MM.1S (cell line): Measurements from ENCODE around the gene PMAIP1.

Experiments used
- DNase-seq: peaks from one replicate; pipeline ENCODE4 v3.0.0-alpha.2; 2015
- H2AFZ ChIP-seq: fragments of 300-600 bp; sonication (generic); 2 replicates; pipeline ENCODE4 v1.6.0; 2016; ENCODE audit warnings: antibody characterized with exemption, low read length
- H3F3A ChIP-seq: fragments of 300-600 bp; sonication (generic); 2 replicates; pipeline ENCODE4 v1.6.1; 2016; ENCODE audit warnings: mild to moderate bottlenecking, antibody characterized with exemption, low read length, moderate library complexity, mixed read lengths; ENCODE audit not compliant: insufficient read depth
- H3K27ac ChIP-seq: fragments of 300-600 bp; sonication (generic); 2 replicates; pipeline ENCODE4 v1.5.1; 2016; ENCODE audit warnings: mild to moderate bottlenecking, low read length
- H3K27me3 ChIP-seq: fragments of 300-600 bp; sonication (generic); replicated peaks from 2 replicates; pipeline ENCODE4 v1.6.0; 2016; ENCODE audit warnings: low read length; ENCODE audit not compliant: insufficient read depth
- H3K36me3 ChIP-seq: fragments of 300-600 bp; sonication (generic); replicated peaks from 2 replicates; pipeline ENCODE4 v1.6.1; 2016; ENCODE audit warnings: mild to moderate bottlenecking, low read length, mixed read lengths; ENCODE audit not compliant: insufficient read depth
- H3K4me1 ChIP-seq: fragments of 300-600 bp; sonication (generic); 2 replicates; pipeline ENCODE4 v1.6.1; 2016; ENCODE audit warnings: low read length, mixed read lengths
- H3K4me2 ChIP-seq: fragments of 300-600 bp; sonication (generic); 2 replicates; pipeline ENCODE4 v1.6.0; 2016; ENCODE audit warnings: low read depth, low read length
- H3K4me3 ChIP-seq: fragments of 300-600 bp; sonication (generic); 2 replicates; pipeline ENCODE4 v1.5.1; 2016; ENCODE audit warnings: low read length, mixed read lengths
- H3K79me2 ChIP-seq: fragments of 300-600 bp; sonication (generic); 2 replicates; pipeline ENCODE4 v1.6.1; 2016; ENCODE audit warnings: mixed run types, low read length, mixed read lengths
- H3K9ac ChIP-seq: fragments of 300-600 bp; sonication (generic); 2 replicates; pipeline ENCODE4 v1.6.1; 2016; ENCODE audit warnings: low read length, mixed read lengths
- H3K9me2 ChIP-seq: fragments of 300-600 bp; sonication (generic); replicated peaks from 2 replicates; pipeline ENCODE4 v1.6.1; 2016; ENCODE audit warnings: mild to moderate bottlenecking, low read length, mixed read lengths; ENCODE audit not compliant: insufficient read depth
- H3K9me3 ChIP-seq: fragments of 300-600 bp; sonication (generic); replicated peaks from 2 replicates; pipeline ENCODE4 v1.6.1; 2016; ENCODE audit warnings: mild to moderate bottlenecking, low read length, mixed read lengths; ENCODE audit not compliant: insufficient read depth
- H4K20me1 ChIP-seq: fragments of 300-600 bp; sonication (generic); 2 replicates; pipeline ENCODE4 v1.6.1; 2016; ENCODE audit warnings: mild to moderate bottlenecking, low read length, moderate library complexity, mixed read lengths; ENCODE audit not compliant: insufficient read depth
- CTCF ChIP-seq: fragments of 300-600 bp; sonication (generic); IDR thresholded peaks from 2 replicates; pipeline ENCODE4 v1.5.1; 2016; ENCODE audit warnings: antibody characterized with exemption, low read length, mixed read lengths
- EZH2 ChIP-seq: fragments of 300-600 bp; sonication (generic); optimal IDR thresholded peaks from 2 replicates; pipeline ENCODE3; 2017; ENCODE audit warnings: low read depth, mild to moderate bottlenecking, antibody characterized with exemption, low read length, mixed read lengths
- EZH2phosphoT487 ChIP-seq: fragments of 300-600 bp; sonication (generic); IDR thresholded peaks from 2 replicates; pipeline ENCODE4 v1.6.1; 2018; ENCODE audit warnings: antibody characterized with exemption, low read length

The PMAIP1 gene

DNA sequence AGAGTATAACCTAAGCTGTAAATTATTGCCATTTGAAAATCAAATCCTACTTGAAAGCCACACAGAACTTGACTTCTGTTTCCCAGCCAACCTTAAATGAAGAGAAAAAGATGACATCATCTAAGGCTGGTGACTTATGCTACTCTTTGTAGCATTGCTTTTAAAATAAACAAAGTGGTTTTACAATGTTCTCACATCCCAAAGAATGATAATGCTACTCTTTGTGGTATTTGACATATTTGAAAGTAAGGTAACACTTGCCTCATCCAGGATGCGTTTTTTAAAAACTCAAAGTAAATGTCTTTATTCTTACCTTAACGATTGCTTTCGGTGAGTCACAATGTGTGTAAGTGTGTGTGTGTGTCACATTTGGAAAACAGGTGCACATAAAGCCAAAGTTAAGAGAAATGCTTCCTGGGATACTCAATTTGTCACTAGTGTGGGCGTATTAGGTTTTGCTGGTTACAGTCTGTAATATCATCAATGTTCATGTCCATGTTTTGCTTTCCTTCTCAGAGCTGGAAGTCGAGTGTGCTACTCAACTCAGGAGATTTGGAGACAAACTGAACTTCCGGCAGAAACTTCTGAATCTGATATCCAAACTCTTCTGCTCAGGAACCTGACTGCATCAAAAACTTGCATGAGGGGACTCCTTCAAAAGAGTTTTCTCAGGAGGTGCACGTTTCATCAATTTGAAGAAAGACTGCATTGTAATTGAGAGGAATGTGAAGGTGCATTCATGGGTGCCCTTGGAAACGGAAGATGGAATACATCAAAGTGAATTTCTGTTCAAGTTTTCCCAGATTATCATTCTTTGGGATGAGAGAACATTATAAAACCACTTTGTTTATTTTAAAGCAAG, 2.6 kb downstream of the PMAIP1 start:
- no peaks in the 10 kb centered on the region; the same call in 1 of the 2 replicates for H3K79me2 ChIP-seq
- H3K4me2 ChIP-seq = no peak overlapping the region
- H3K9ac ChIP-seq = no peak overlapping the region
- H3K9me3 ChIP-seq = no peaks in the 10 kb centered on the region
- no peak overlapping the region for H3K27ac ChIP-seq
- TF ChIP-seq CTCF = no peak
- no peak for TF ChIP-seq EZH2phosphoT487
- no peak for TF ChIP-seq EZH2
- no peaks in the 10 kb centered on the region for H3K27me3 ChIP-seq
- no peak for DNase-seq
- H2AFZ ChIP-seq = no peak overlapping the region
- H3K4me3 ChIP-seq = no peak overlapping the region
- no peaks in the 10 kb centered on the region for H3F3A ChIP-seq
- H3K36me3 ChIP-seq = no peaks in the 10 kb centered on the region
- H3K4me1 ChIP-seq = 0 out of 2 replicates have a peak, but pooled peaks cover 5% of the 10 kb centered on the region
- no peaks in the 10 kb centered on the region for H3K9me2 ChIP-seq
- H4K20me1 ChIP-seq = no peaks in the 10 kb centered on the region

- no peak for TF ChIP-seq CTCF
- no peak for TF ChIP-seq EZH2phosphoT487
- no peak for TF ChIP-seq EZH2
- Histone ChIP-seq H3K9me2 (no peaks in the 10 kb centered on the region), H3K36me3 (no peaks in the 10 kb centered on the region), H3K4me3 (no peak overlapping the region), H3K9ac (no peak overlapping the region), H3K27ac (no peak overlapping the region), H3K9me3 (no peaks in the 10 kb centered on the region), H3K27me3 (no peaks in the 10 kb centered on the region), H3K4me1 (0 out of 2 replicates have a peak, but pooled peaks cover 5% of the 10 kb centered on the region), H2AFZ (no peak overlapping the region), H4K20me1 (no peaks in the 10 kb centered on the region), H3K4me2 (no peak overlapping the region), H3K79me2 (no peaks in the 10 kb centered on the region; the same call in 1 of the 2 replicates), H3F3A (no peaks in the 10 kb centered on the region)
- no peak for DNase-seq
Observed at GRCh38 chr18:59902993-59903610, 3.3 kb downstream of the PMAIP1 start.

- no peak overlapping the region for H2AFZ ChIP-seq
- no peak for DNase-seq
- H3K4me2 ChIP-seq = no peak overlapping the region
- H3K9ac ChIP-seq = no peak overlapping the region
- H3K9me2 ChIP-seq = no peaks in the 10 kb centered on the region
- no peak for TF ChIP-seq EZH2
- TF ChIP-seq EZH2phosphoT487 = no peak
- TF ChIP-seq CTCF = no peak
- H4K20me1 ChIP-seq = no peaks in the 10 kb centered on the region
- no peaks in the 10 kb centered on the region for H3K36me3 ChIP-seq
- no peak overlapping the region for H3K4me3 ChIP-seq
- H3K79me2 ChIP-seq = no peaks in the 10 kb centered on the region; the same call in 1 of the 2 replicates
- H3K27ac ChIP-seq = no peak overlapping the region
- H3F3A ChIP-seq = no peaks in the 10 kb centered on the region
- no peaks in the 10 kb centered on the region for H3K27me3 ChIP-seq
- H3K4me1 ChIP-seq = 0 out of 2 replicates have a peak, but pooled peaks cover 5% of the 10 kb centered on the region
- H3K9me3 ChIP-seq = no peaks in the 10 kb centered on the region
Observed at GRCh38 chr18:59904011-59904601, 4.3 kb downstream of the PMAIP1 start.
